ENCODE measurements around the gene TSNAXIP1. TPM values are rescaled to one million over a fixed set of nuclear protein-coding genes. Genes with fewer than 3 reads are reported as not detected.

TSNAXIP1 gene
- total RNA-seq, 1 experiment from 2014 or later = 1.4 TPM

DNA sequence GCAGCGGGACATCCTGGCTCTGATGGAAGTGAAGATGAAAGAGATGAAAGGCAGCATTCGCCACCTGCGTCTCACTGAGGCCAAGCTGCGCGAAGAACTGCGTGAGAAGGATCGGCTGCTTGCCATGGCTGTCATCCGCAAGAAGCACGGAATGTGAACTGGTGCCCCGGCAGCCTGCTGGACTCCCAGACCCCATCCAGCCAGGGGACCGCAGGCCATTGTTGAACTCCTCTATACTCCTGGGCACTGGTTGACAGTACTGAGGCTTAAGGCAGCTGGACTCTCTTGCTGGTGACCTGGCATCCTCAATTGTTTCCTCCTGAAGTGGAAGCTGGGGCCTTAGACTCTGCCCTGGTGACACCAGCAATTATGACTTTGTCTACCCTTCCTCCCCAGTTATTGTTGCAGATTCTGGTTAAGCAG, 36.7 kb downstream of the TSNAXIP1 start:
- no peak for DNase-seq
- H3K4me3 ChIP-seq = peak overlapping the region; percentile 96
- H3K36me3 ChIP-seq = peaks cover 5% of the 10 kb centered on the region
- H3K9me3 ChIP-seq = no peaks in the 10 kb centered on the region
- no peaks in the 10 kb centered on the region for H3K27me3 ChIP-seq

DNA sequence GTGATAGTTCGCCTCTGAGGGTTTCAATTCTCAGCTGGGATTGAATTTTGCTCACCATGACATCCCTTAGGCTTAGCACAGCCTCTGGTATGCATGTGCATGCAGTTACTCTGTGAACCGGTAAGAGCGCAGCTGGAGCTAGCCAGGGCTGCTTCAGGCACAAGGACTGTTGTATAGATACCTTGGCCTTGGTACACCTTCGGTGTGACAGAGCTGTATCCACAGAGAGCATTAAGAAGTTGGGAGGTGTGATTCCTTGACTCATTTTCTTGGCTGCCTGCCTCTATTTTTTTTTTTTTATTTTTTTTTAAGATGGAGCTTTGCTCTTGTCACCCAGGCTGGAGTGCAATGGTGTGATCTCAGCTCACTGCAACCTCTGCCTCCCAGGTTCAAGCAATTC, 37.8 kb downstream of the TSNAXIP1 start:
- no peak for DNase-seq
- Histone ChIP-seq H3K36me3 (peaks cover 12% of the 10 kb centered on the region), H3K4me3 (no peak overlapping the region), H3K9me3 (no peaks in the 10 kb centered on the region), H3K27me3 (no peaks in the 10 kb centered on the region)

DNA sequence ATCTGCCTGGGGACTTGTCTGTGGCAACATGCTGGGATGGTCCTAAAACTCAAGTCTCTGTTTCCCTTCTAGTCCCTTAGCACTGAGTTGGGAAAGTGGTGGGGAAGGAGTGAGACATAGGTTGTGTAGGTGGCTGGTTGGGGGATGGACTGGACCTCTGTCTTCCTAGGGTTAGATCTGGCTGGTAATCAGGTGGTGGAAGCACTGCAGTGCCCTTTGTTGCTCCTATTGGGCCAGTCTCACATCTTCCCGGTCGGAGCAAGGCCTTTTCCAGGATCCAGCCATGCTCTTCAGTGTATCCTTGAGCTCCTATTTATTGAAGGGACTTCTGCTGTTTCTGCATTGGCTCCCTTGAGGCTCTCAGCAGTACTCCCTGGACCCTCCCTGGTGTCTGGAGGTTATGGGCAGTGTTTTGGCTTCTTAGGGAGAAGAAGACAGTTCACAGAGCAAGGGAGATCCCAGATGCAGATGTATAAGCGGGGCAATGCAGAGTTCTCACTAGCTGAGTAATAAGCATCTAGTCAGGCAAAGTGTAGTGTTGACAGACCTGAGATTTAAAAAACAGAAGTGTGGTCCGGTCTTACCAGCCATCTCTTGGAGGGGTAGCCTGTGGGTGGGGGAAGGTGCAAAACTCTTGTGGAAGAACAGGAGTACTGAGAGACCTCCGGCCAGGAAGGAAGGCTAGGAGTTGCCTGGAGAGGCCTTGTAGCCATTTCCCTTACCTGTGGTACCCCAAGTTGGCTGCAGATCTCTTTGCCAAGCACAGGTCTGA, 38.8 kb downstream of the TSNAXIP1 start:
- no peak for DNase-seq
- Histone ChIP-seq H3K9me3 (no peaks in the 10 kb centered on the region), H3K4me3 (peak overlapping the region; percentile 78), H3K27me3 (no peaks in the 10 kb centered on the region), H3K36me3 (peaks cover 12% of the 10 kb centered on the region)

DNA sequence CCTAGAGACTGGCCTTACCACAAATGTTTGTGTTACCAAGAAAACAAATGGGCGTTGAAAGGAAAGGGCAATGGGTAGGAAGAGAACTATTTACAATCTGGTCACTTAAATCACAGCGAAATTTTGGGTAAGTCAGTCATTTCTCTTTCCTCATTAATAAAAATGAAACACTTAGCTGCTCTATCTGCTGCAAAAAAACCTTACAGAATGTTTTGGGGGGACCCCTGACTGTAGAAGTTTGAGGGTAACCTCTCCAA, 39.3 kb downstream of the TSNAXIP1 start:
- Histone ChIP-seq H3K36me3 (peaks cover 12% of the 10 kb centered on the region), H3K4me3 (peak overlapping the region; percentile 78), H3K9me3 (no peaks in the 10 kb centered on the region), H3K27me3 (no peaks in the 10 kb centered on the region)
- DNase-seq = no peak

DNA sequence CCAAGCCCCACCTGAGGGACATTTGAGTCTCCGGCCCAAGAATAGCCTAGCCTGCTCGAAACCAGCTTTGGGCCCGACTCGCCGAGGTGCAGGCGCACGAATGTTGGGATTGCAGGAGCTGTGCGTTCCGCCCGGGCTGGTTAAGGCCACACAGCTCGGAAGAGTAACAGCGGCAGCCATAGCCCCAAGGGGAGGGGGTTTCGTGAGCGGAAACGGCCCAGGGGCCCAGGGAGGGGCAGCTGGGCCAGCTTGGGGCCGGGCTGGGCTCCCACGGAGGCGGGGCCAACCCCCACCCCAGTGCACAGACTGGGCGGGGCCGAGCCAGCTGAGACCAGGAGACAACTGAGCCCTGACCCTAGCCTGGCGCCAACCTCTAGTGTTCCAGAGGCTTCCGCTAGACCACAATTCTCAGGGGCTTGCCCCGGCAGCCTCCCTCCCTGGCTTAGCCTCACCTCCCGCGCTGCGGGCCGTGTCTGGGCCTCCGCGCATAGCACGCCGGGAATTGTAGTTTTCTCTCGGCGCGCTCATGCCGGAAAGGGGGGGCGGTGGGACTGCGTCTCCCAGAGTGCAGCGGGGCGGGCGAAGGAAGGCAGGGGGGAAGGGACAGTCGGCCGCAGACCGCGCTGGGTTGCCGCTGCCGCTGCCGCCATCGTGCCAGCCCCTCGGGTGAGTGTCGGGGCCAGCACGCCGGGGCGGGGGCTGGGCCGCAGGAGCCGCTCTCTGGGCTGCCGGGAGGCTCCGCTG, 39.8 kb downstream of the TSNAXIP1 start, which contains the start of gene NUTF2:
TSS of gene NUTF2 (plus strand) at position 614 of the 744 bp plus-strand sequence. CDS start 18,198 bp downstream, outside the sequence.
- no peaks in the 10 kb centered on the region for H3K27me3 ChIP-seq
- H3K36me3 ChIP-seq = peaks cover 12% of the 10 kb centered on the region
- H3K4me3 ChIP-seq = peak within 1 kb of the TSS; percentile 78
- no peaks in the 10 kb centered on the region for H3K9me3 ChIP-seq
- peak; percentile 95 for DNase-seq

DNA sequence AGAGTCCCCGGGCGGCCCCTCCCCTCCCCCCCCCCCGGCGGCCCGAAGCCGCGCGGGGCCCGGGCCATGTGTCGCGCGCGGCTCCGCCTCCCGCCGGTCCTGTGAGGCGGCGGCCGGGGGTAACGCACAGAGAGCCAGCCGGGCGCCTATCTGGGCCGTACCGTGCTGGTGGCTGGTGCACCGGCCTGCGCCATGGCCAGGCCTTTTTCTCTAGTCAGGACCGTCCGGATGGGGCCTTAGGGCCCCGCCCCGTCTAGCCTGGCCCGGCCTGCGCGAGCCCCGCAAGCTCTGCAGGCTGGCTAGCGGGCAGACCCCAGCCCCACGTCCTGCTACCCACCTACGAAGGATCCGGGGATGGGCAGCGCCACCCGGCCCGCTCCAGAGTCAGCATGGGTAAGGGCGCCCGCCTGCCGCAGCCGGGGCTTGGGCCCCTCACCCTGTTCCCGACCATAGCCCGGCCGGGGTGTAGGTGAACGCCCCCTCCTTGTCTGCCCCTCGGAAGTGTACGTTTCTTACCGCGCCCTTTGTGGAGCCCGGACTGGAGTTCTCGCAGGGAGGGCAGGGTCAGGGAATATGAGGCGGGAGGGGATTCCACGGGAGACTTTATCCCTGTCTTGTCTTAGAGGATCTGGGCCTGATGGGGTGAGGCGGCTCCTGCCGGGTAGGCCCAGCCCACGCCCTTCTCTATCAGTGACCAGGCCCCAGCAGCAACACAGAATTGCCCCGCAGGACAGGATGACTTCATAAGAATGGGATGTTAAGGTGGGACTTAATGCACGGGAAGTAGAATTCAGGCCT, 40.6 kb downstream of the TSNAXIP1 start, which contains the start of gene CENPT:
TSS of gene CENPT (minus strand) at position 630 of the 798 bp plus-strand sequence. CDS start 13,834 bp downstream, outside the sequence.
- Histone ChIP-seq H3K36me3 (peaks cover 12% of the 10 kb centered on the region), H3K27me3 (no peaks in the 10 kb centered on the region), H3K9me3 (no peaks in the 10 kb centered on the region), H3K4me3 (peak within 1 kb of the TSS; percentile 78)
- DNase-seq = peak; percentile 53

DNA sequence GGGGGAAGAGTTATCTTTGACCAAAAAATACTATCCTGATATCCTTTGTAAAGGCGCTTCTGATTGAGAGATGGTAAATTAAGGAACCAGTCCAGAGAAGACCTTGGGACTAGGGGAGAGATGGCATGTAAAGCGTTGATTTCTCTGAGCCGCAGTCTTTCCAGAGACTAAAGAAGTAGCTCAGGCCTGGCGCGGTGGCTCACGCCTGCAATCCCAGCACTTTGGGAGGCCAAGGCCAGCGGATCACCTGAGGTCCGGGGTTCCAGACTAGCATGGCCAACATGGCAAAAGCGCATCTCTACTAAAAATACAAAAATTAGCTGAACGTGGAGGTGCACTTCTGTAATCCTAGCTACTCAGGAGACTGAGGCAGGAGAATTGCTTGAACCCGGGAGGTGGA, 41.4 kb downstream of the TSNAXIP1 start:
- H3K4me3 ChIP-seq = peak overlapping the region; percentile 78
- H3K27me3 ChIP-seq = no peaks in the 10 kb centered on the region
- H3K36me3 ChIP-seq = peaks cover 12% of the 10 kb centered on the region
- no peaks in the 10 kb centered on the region for H3K9me3 ChIP-seq
- DNase-seq = no peak

DNA sequence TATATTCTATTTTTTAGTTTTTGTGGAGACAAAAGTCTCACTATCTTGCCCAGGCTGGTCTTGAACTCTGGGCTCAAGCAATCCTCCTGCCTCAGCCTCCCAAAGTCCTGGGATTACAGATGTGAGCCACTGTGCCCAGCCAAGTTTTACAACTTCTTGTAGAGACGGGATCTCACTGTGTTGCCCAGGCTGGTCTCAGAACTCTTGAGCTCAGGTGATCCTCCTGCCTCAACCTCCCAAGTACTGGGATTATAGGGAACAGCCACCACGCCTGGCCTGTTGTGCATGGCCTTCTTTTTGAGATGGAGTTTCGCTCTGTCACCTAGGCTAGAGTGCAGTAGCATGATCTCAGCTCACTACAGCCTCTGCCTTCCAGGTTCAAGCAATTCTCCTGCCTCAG, 47.0 kb downstream of the TSNAXIP1 start:
- Histone ChIP-seq H3K4me3 (no peak overlapping the region), H3K27me3 (no peaks in the 10 kb centered on the region), H3K36me3 (peaks cover 11% of the 10 kb centered on the region), H3K9me3 (no peaks in the 10 kb centered on the region)
- DNase-seq = no peak

DNA sequence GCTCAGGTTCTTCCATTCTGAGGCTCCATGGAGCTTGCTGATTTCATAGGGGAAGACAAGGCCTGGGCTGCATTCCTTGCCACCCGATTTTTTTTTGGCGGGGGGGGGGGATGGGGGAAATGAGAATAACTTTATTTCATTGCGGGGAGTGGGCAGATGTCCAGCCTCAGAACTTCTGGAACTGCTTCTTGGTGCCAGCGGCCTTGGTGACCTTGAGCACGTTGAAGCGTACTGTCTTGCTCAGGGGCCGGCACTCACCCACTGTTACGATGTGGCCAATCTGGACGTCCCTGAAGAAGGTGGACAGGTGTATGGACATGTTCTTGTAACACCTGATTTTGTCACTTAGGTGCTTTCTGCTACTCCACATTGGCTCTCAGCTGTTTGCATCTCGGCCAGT, 49.1 kb downstream of the TSNAXIP1 start:
- Histone ChIP-seq H3K36me3 (peaks cover 14% of the 10 kb centered on the region), H3K4me3 (no peak overlapping the region), H3K27me3 (no peaks in the 10 kb centered on the region), H3K9me3 (no peaks in the 10 kb centered on the region)
- DNase-seq = no peak

DNA sequence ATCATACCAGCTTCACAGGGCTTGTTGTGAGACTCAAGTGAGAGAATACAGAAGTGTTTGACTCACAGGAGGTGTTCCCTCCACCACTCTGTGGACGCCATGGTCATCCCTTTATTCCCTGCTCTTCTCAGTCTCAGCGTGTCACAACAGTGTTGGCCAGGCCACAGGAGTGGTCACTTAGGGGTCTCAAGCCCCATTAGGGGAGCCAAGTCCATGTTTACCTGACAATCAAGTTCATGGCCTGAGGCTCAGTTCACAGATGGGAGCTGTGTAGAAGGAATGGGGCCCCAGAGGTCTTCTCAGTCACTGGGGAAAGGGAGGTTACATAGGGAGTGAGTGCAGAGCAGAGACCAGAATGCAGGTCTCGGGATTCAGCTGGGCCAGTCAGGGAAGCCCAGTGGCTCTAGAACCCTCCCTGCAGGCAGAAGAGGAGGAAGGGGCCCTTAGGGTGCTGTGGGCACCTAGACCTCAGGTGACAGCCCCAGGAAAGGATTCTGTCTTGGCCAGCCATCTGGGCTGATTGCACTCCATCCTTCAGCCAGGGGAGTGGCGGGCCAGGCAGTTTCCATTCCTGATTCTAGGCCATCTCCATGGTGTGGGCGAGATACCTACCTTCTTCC, 50.3 kb downstream of the TSNAXIP1 start:
- Histone ChIP-seq H3K36me3 (peaks cover 22% of the 10 kb centered on the region), H3K9me3 (no peaks in the 10 kb centered on the region), H3K4me3 (no peak overlapping the region), H3K27me3 (no peaks in the 10 kb centered on the region)
- no peak for DNase-seq

DNA sequence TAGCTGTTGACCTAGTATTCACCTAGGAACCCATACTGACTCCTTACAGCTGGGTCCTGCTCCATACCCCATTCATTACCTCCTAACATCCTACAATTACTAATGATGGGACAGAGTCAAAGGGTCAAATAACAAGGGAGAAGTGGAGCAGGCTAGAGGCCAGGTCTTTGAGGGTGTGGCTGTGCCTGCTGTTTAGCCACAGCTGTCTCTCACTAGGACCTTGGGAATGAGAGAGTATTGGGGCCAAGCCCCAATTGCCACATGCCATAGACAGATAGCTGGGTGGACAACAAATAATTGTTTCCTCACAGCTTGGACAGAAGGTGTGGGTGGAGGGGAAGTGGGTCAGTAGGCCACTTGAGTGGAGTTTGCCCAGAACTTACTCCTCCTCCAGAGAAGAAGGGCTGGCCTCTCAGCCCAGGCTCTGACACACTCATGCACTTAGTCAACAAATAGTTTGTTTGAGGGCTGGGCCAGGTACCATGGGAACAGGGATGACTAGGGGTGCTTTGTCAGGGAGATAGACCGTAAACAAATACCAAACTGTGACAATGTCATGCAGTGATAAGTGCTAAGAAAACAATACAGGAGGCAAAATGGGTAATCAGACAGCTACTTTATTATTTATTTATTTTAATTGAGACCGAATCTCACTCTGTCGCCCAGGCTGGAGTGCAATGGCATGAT, 51.0 kb downstream of the TSNAXIP1 start:
- no peaks in the 10 kb centered on the region for H3K9me3 ChIP-seq
- DNase-seq = peak; percentile 87
- no peaks in the 10 kb centered on the region for H3K27me3 ChIP-seq
- H3K36me3 ChIP-seq = peaks cover 22% of the 10 kb centered on the region
- H3K4me3 ChIP-seq = no peak overlapping the region

DNA sequence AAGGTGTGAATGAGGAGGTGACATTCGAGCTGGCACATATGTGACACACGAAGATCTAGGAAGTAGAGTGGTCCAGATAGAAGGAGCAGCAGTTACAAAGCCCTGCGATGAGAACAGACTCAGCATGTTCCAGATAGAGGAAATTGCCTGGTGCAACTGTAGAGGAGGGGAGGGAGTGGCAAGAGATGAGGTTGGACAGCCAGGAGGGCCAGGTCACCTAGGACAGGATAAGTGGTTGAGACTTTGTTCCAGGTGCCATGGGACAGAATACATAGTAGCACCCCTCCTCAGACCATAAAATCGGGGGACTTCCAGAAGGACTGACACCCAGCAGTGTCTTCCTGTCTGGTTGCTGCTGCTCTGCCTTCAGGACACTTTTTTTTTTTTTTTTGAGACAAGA, 51.8 kb downstream of the TSNAXIP1 start:
- Histone ChIP-seq H3K9me3 (no peaks in the 10 kb centered on the region), H3K36me3 (peaks cover 22% of the 10 kb centered on the region), H3K4me3 (no peak overlapping the region), H3K27me3 (no peaks in the 10 kb centered on the region)
- no peak for DNase-seq

DNA sequence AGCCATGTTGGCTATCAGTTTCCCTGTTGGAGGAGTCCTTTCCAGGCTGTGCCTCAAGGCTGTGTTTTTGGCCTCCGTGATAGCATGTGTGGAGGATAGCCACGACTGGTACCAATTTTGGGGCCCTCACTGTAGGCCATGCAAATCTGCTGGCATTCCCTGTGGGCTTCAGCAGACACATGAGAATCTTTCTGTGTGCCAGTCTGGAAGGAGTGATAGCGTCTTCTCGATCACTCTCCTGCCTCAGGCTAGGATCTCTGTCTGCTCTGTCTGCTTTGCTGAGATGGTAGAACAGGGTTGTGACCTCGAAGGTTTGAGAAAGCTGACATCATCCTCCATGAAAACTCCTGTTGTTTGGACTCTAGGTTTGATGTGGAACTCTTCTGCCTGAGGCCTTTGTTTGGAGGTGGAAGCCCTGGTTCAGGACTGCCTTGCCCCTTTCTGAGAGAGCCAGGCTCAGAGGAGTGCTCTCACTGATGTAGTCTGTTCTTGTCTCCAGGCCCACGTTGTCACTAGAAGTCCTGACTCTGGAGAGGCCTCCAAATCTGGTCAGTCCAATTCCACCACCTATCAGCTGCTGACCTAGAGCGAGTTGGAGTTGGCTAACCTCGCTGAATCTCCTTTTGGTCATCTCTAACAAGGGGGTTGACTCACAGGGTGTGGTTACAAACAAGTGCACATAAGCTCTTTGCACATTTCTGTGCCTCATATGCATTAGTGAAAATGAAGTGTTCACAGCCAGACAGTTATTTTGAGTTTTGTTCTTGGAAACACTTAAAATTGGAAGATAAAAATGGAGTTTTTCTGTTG, 54.1 kb downstream of the TSNAXIP1 start:
- peaks cover 32% of the 10 kb centered on the region for H3K36me3 ChIP-seq
- DNase-seq = peak; percentile 34
- no peaks in the 10 kb centered on the region for H3K9me3 ChIP-seq
- H3K4me3 ChIP-seq = no peak overlapping the region
- H3K27me3 ChIP-seq = no peaks in the 10 kb centered on the region

DNA sequence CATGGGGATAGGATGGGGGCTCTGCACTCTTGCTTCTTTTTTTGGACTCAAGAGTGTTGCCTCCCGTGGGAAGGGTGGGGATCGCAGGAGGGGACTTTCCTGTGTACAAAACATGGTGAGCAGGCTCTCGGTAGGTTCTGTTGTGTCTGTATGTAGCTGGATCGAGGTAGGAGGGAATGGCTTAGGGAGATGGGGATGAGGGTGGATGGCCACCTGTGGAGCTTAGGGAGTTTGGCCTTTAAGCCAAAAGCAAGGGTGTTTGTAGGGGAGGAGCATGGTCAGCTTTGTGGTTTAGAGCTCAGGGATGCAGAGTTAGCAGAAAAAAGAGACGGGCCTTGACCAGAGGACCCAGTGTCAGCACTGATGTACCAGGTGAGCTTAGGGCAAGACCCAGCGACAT, 55.2 kb downstream of the TSNAXIP1 start:
- Histone ChIP-seq H3K4me3 (no peak overlapping the region), H3K27me3 (no peaks in the 10 kb centered on the region), H3K9me3 (no peaks in the 10 kb centered on the region), H3K36me3 (peaks cover 33% of the 10 kb centered on the region)
- no peak for DNase-seq
